Gastroesophageal sphincter (tissue), 3 donors: ENCODE data around the gene WNT16.

Experiments
- EP300 ChIP-seq: sonication (generic); formaldehyde crosslinking; IDR thresholded peaks from one replicate; pipeline ENCODE4 v1.6.1; 2017; ENCODE audit warnings: antibody characterized with exemption, mild to moderate bottlenecking
- POLR2A ChIP-seq, 2 donors: fragments of 450-650 bp; IDR thresholded peaks; one replicate each; pipeline ENCODE4 v1.6.1; 2017; ENCODE audit warnings: antibody characterized with exemption in 2 of 2, mild to moderate bottlenecking in 2 of 2, moderate library complexity in 1 of 2
- POLR2AphosphoS5 ChIP-seq: sonication (generic); formaldehyde crosslinking; IDR thresholded peaks from one replicate; pipeline ENCODE4 v1.6.1; 2017; ENCODE audit warnings: antibody characterized with exemption
- TF ChIP-seq, protein P1 (sequence below), 4 experiments: fragments of 200-600 bp in 2 of 4; fragments of 450-650 bp in 2 of 4; sonication (generic) in 1 of 4; IDR thresholded peaks; one replicate each; pipeline ENCODE4 v1.5.1; 2017 to 2019; ENCODE audit warnings: antibody characterized with exemption in 4 of 4, mild to moderate bottlenecking in 2 of 4, moderate library complexity in 2 of 4

DNA sequence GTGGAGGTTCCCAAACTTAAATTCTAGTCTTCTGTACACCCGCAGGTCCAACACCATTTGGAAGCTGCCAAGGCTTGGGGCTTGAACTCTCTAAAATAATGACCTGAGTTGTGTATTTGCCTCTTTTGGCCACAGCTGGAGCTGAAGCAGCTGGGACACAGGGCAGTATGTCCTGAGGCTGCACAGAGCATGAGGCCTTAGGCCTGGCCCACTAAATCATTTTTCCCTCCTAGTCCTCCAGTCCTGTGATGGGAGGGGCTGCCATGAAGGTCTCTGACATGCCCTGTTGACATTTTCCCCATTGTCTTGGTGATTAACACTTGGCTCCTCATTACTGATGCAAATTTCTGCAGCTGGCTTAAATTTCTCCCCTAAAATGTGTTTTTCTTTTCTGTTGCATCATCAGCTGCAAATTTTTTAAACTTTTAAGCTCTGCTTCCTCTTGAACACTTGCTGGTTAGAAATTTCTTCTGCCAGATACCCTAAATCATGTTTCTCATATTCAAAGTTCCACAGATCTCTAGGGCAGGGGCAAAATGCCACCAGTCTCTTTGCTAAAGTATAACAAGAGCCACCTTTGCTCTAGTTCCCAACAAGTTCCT is 43.6 kb upstream of the WNT16 start:
- TF ChIP-seq, protein P1, sequence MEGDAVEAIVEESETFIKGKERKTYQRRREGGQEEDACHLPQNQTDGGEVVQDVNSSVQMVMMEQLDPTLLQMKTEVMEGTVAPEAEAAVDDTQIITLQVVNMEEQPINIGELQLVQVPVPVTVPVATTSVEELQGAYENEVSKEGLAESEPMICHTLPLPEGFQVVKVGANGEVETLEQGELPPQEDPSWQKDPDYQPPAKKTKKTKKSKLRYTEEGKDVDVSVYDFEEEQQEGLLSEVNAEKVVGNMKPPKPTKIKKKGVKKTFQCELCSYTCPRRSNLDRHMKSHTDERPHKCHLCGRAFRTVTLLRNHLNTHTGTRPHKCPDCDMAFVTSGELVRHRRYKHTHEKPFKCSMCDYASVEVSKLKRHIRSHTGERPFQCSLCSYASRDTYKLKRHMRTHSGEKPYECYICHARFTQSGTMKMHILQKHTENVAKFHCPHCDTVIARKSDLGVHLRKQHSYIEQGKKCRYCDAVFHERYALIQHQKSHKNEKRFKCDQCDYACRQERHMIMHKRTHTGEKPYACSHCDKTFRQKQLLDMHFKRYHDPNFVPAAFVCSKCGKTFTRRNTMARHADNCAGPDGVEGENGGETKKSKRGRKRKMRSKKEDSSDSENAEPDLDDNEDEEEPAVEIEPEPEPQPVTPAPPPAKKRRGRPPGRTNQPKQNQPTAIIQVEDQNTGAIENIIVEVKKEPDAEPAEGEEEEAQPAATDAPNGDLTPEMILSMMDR (IDR thresholded peaks at IDR 0.05): no peak
- no peak for TF ChIP-seq POLR2A (IDR thresholded peaks at IDR 0.05)
- TF ChIP-seq POLR2AphosphoS5: no peak
- TF ChIP-seq EP300: no peak
